BLaER1 treated with 17β-estradiol and CSF1 and Interleukin-3, amounts not matched to agents 10 nM and 100 nM (cell line): ENCODE results near the gene OCRL.

Source experiments
- H3K27ac ChIP-seq, 11 experiments: shearing (Covaris generic); formaldehyde crosslinking; 2 replicates each; pipeline ENCODE4 v1.8.1; 2022
- H3K27me3 ChIP-seq, 11 experiments: shearing (Covaris generic); formaldehyde crosslinking; 2 replicates each; pipeline ENCODE4 v1.8.1; 2022
- H3K36me3 ChIP-seq, 11 experiments: shearing (Covaris generic); formaldehyde crosslinking; 2 replicates each; pipeline ENCODE4 v1.8.1; 2022
- H3K4me1 ChIP-seq, 10 experiments: shearing (Covaris generic); formaldehyde crosslinking; 2 replicates each; pipeline ENCODE4 v1.8.1; 2022
- H3K4me2 ChIP-seq, 11 experiments: shearing (Covaris generic); formaldehyde crosslinking; 2 replicates each; pipeline ENCODE4 v1.8.1; 2022
- H3K4me3 ChIP-seq, 10 experiments: shearing (Covaris generic); formaldehyde crosslinking; 2 replicates each; pipeline ENCODE4 v1.8.1; 2022
- H3K9ac ChIP-seq, 11 experiments: shearing (Covaris generic); formaldehyde crosslinking; 2 replicates each; pipeline ENCODE4 v1.8.1; 2022
- H3K9me3 ChIP-seq, 11 experiments: shearing (Covaris generic); formaldehyde crosslinking; replicated peaks in 1 of 11; 2 replicates each; pipeline ENCODE4 v1.8.1; 2022
- H4K20me1 ChIP-seq, 11 experiments: shearing (Covaris generic); formaldehyde crosslinking; 2 replicates each; pipeline ENCODE4 v1.8.1; 2022
- Cebpa-rat ChIP-seq, 11 experiments: shearing (Covaris generic); IDR thresholded peaks; 2 replicates each; pipeline ENCODE4 v1.8.1; 2022

Gene OCRL

GRCh38 chrX:129585167-129585566 is 45.1 kb downstream of the OCRL start:
- no peaks in the 10 kb centered on the region for H3K4me1 ChIP-seq
- H3K36me3 ChIP-seq, result peaks cover 0 to 63% (median 23%) of the 10 kb centered on the region in 11 experiments; a peak in 15 of 22 replicates
- peaks cover 79 to 100% (median 97%) of the 10 kb centered on the region in 11 experiments for H3K27me3 ChIP-seq
- H3K9me3 ChIP-seq, result peaks cover 0 to 6% (median 0%) of the 10 kb centered on the region in 11 experiments; a peak in 1 of 22 replicates
- H4K20me1 ChIP-seq, result no peaks in the 10 kb centered on the region; a peak in 2 of 22 replicates
- no peak overlapping the region for H3K9ac ChIP-seq
- no peak overlapping the region for H3K4me2 ChIP-seq
- H3K4me3 ChIP-seq, result no peak overlapping the region
- no peak overlapping the region for H3K27ac ChIP-seq
- no peak for TF ChIP-seq Cebpa-rat (IDR thresholded peaks at IDR 0.05)

GRCh38 chrX:129585691-129586090 is 45.6 kb downstream of the OCRL start:
- H3K27ac ChIP-seq, result no peak overlapping the region
- no peak overlapping the region for H3K4me3 ChIP-seq
- H3K27me3 ChIP-seq, result peaks cover 78 to 100% (median 97%) of the 10 kb centered on the region in 11 experiments
- H3K36me3 ChIP-seq, result peaks cover 4 to 69% (median 24%) of the 10 kb centered on the region in 11 experiments; a peak in 15 of 22 replicates
- H3K4me1 ChIP-seq, result no peaks in the 10 kb centered on the region
- TF ChIP-seq Cebpa-rat (IDR thresholded peaks at IDR 0.05), result no peak
- H3K9me3 ChIP-seq, result peaks cover 0 to 9% (median 0%) of the 10 kb centered on the region in 11 experiments; a peak in 1 of 22 replicates
- H3K9ac ChIP-seq, result no peak overlapping the region
- H4K20me1 ChIP-seq, result no peaks in the 10 kb centered on the region; a peak in 2 of 22 replicates
- no peak overlapping the region for H3K4me2 ChIP-seq

DNA sequence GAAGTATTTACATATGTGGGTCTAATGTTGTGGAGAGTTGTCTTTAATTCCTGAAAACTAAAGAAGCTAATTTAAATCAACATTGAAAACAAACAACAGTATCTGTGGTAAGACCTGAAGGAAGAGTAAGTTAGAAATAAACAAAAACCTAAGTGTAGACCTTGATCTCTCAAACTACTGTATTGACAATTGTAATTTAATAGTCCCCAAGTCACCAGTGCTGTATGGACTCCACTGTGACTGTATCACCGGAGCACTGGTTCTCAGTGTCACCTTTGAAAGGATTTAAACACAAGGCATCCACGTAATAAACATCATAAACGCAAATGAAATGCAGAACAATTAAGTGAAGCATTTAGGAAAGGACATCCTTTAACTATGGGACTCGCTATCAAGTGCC is 46.4 kb downstream of the OCRL start:
- H3K4me1 ChIP-seq, result no peaks in the 10 kb centered on the region
- no peak overlapping the region for H3K27ac ChIP-seq
- peaks cover 8 to 76% (median 24%) of the 10 kb centered on the region in 11 experiments; a peak in 15 of 22 replicates for H3K36me3 ChIP-seq
- no peak for TF ChIP-seq Cebpa-rat (IDR thresholded peaks at IDR 0.05)
- no peak overlapping the region for H3K4me2 ChIP-seq
- no peak overlapping the region for H3K4me3 ChIP-seq
- H4K20me1 ChIP-seq, result no peaks in the 10 kb centered on the region; a peak in 2 of 22 replicates
- H3K9me3 ChIP-seq, result peaks cover 0 to 9% (median 0%) of the 10 kb centered on the region in 11 experiments; a peak in 1 of 22 replicates
- no peak overlapping the region for H3K9ac ChIP-seq
- H3K27me3 ChIP-seq, result peaks cover 80 to 100% (median 97%) of the 10 kb centered on the region in 11 experiments

DNA sequence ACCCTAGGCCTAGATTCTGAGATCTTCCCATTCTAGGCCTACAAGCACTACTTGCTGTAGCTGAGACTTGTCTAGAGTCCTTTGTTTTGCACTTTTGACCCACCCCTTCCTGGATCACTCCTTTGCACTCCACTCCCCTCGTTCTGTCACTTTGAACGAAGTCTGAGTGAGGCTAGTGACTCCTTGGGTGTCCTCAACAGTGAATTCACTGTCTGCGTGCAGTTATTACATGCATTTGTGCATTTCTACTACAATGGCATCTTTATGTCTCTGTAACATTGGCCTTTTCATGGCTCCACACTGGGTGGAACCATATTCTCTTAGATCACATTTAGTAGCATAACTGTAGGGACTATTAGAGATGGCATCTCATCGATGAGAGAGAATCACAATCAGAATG is 50.5 kb downstream of the OCRL start:
- no peak for TF ChIP-seq Cebpa-rat (IDR thresholded peaks at IDR 0.05)
- Histone ChIP-seq H3K9me3 (peaks cover 0 to 9% (median 0%) of the 10 kb centered on the region in 11 experiments; a peak in 1 of 22 replicates), H3K4me3 (no peak overlapping the region), H4K20me1 (peaks cover 0 to 7% (median 0%) of the 10 kb centered on the region in 11 experiments; a peak in 5 of 22 replicates), H3K4me1 (no peaks in the 10 kb centered on the region), H3K27me3 (peaks cover 84 to 100% (median 99%) of the 10 kb centered on the region in 11 experiments), H3K36me3 (peaks cover 8 to 74% (median 26%) of the 10 kb centered on the region in 11 experiments; a peak in 15 of 22 replicates), H3K9ac (no peak overlapping the region), H3K4me2 (no peak overlapping the region), H3K27ac (no peak overlapping the region)

DNA sequence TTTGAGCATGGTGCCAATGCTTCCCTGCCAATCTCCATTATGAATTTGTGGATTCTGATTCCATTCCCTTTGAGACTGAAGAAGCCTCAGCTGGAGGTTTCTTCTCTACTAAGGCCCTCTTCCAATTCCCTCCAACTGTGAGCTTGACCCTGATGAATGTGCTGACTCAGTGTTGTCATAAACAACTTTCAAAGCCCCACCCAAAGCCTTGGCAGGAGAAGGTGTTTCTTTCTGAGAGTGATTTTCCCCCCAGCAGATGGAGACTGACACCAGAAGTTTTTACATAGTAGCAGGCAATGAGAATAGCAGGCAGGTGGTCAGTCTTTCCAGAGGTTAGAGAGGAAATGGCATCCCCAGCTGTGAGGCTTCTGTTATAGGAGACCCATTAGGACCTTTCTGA is 53.1 kb downstream of the OCRL start:
- Histone ChIP-seq H4K20me1 (peaks cover 0 to 9% (median 0%) of the 10 kb centered on the region in 11 experiments; a peak in 5 of 22 replicates), H3K4me3 (no peak overlapping the region), H3K4me1 (no peaks in the 10 kb centered on the region), H3K4me2 (no peak overlapping the region), H3K27ac (no peak overlapping the region), H3K36me3 (peaks cover 0 to 53% (median 20%) of the 10 kb centered on the region in 11 experiments; a peak in 12 of 22 replicates), H3K9ac (no peak overlapping the region), H3K27me3 (peaks cover 84 to 100% (median 99%) of the 10 kb centered on the region in 11 experiments), H3K9me3 (peaks cover 0 to 9% (median 0%) of the 10 kb centered on the region in 11 experiments; a peak in 1 of 22 replicates)
- no peak for TF ChIP-seq Cebpa-rat (IDR thresholded peaks at IDR 0.05)

DNA sequence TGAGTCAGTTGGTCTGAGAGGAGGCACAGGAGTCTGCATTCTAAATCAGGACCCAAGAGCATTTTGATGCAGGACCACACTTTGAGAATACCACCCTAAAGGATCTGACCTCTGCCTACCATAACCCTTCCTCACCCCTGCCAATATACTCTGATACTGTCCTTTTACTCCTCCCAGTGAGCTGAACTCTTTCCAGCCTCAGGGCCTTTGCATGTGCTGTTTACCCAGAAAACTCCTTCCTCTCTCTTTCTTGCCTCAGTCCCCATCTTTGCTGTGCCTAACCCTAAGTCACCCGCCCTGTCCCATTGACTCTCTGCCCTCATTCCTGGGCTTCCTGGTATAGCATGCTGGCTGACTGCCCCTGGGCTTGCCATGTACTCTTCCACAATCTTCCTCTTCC is 54.7 kb downstream of the OCRL start:
- Histone ChIP-seq H3K9me3 (peaks cover 0 to 7% (median 0%) of the 10 kb centered on the region in 11 experiments; a peak in 1 of 22 replicates), H3K9ac (no peak overlapping the region), H3K4me3 (no peak overlapping the region), H3K36me3 (peaks cover 0 to 37% (median 7%) of the 10 kb centered on the region in 11 experiments; a peak in 8 of 22 replicates), H3K27ac (no peak overlapping the region), H3K4me1 (no peaks in the 10 kb centered on the region), H4K20me1 (peaks cover 0 to 9% (median 0%) of the 10 kb centered on the region in 11 experiments; a peak in 5 of 22 replicates), H3K27me3 (peaks cover 93 to 100% (median 99%) of the 10 kb centered on the region in 11 experiments), H3K4me2 (no peak overlapping the region)
- TF ChIP-seq Cebpa-rat (IDR thresholded peaks at IDR 0.05), result no peak

DNA sequence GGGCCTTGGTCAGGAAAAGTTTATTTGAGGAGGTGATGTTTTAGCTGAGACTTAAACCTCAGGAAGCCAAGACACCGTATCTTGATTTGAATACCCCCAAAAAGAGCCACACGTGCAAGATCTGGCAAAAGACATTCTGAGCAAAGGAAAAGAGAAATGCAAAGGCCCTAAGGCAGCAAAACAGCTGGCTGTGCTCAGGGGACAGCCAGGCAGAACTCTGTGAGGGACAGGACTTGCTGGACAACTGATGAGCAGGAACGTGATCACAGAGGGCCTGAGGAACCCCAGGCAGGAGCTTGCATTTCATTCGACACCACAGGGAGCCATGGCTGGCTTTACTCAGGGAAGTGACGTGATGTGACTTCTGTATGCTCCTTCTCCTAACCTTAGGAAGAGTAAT is 56.0 kb downstream of the OCRL start:
- H4K20me1 ChIP-seq, result peaks cover 0 to 9% (median 2%) of the 10 kb centered on the region in 11 experiments; a peak in 5 of 22 replicates
- peaks cover 95 to 100% (median 99%) of the 10 kb centered on the region in 11 experiments for H3K27me3 ChIP-seq
- no peak overlapping the region for H3K9ac ChIP-seq
- TF ChIP-seq Cebpa-rat (IDR thresholded peaks at IDR 0.05), result no peak
- no peak overlapping the region for H3K4me2 ChIP-seq
- no peak overlapping the region for H3K4me3 ChIP-seq
- H3K36me3 ChIP-seq, result peaks cover 0 to 24% (median under 1%) of the 10 kb centered on the region in 11 experiments; a peak in 7 of 22 replicates
- no peak overlapping the region for H3K27ac ChIP-seq
- H3K4me1 ChIP-seq, result no peaks in the 10 kb centered on the region
- H3K9me3 ChIP-seq, result no peaks in the 10 kb centered on the region

DNA sequence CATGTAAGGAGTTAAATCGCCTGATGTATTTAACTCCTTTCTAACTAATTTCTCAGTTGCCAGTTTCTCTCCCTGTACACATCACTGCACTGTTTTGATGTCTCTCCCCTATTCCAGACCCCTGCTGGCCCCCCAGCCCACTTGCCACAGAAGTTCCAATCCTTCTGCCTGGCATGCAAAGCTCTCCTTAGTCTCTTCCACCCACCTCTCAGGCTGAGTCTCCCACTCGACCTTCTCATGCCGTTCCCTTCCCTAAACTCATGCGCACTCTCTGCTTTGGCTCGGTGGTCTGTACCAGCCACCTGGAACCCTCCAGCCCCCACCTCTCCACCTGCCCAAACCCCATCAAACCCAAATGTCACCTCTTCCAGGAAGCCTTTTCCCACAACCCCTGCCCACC is 57.8 kb downstream of the OCRL start:
- TF ChIP-seq Cebpa-rat (IDR thresholded peaks at IDR 0.05), result no peak

GRCh38 chrX:129599499-129599898 is 59.4 kb downstream of the OCRL start:
- peaks cover 6 to 8% (median 7%) of the 10 kb centered on the region in 10 experiments; a peak in 16 of 20 replicates for H3K4me1 ChIP-seq
- H3K9me3 ChIP-seq, result no peaks in the 10 kb centered on the region
- no peak overlapping the region for H3K9ac ChIP-seq
- H3K27ac ChIP-seq, result no peak overlapping the region
- peaks cover 95 to 100% (median 98%) of the 10 kb centered on the region in 11 experiments for H3K27me3 ChIP-seq
- peaks cover 0 to 9% (median 3%) of the 10 kb centered on the region in 11 experiments; a peak in 6 of 22 replicates for H4K20me1 ChIP-seq
- no peak overlapping the region for H3K4me2 ChIP-seq
- no peak for TF ChIP-seq Cebpa-rat (IDR thresholded peaks at IDR 0.05)
- H3K36me3 ChIP-seq, result peaks cover 0 to 9% (median 0%) of the 10 kb centered on the region in 11 experiments; a peak in 2 of 22 replicates
- H3K4me3 ChIP-seq, result no peak overlapping the region

More for the DNA sequence above, 57.8 kb downstream of the OCRL start:
- no peak overlapping the region for H3K27ac ChIP-seq
- no peaks in the 10 kb centered on the region for H3K4me1 ChIP-seq
- H3K9me3 ChIP-seq, result no peaks in the 10 kb centered on the region
- peaks cover 0 to 9% (median 3%) of the 10 kb centered on the region in 11 experiments; a peak in 5 of 22 replicates for H4K20me1 ChIP-seq
- H3K4me3 ChIP-seq, result no peak overlapping the region
- peaks cover 0 to 13% (median 0%) of the 10 kb centered on the region in 11 experiments; a peak in 4 of 22 replicates for H3K36me3 ChIP-seq
- H3K27me3 ChIP-seq, result peaks cover 95 to 100% (median 98%) of the 10 kb centered on the region in 11 experiments
- no peak overlapping the region for H3K4me2 ChIP-seq
- H3K9ac ChIP-seq, result no peak overlapping the region
